ENCODE data around the gene NELL2.

GRCh38 chr12:44618946-44619345 lies 257.2 kb downstream of the NELL2 start:
- TF ChIP-seq, protein P1, sequence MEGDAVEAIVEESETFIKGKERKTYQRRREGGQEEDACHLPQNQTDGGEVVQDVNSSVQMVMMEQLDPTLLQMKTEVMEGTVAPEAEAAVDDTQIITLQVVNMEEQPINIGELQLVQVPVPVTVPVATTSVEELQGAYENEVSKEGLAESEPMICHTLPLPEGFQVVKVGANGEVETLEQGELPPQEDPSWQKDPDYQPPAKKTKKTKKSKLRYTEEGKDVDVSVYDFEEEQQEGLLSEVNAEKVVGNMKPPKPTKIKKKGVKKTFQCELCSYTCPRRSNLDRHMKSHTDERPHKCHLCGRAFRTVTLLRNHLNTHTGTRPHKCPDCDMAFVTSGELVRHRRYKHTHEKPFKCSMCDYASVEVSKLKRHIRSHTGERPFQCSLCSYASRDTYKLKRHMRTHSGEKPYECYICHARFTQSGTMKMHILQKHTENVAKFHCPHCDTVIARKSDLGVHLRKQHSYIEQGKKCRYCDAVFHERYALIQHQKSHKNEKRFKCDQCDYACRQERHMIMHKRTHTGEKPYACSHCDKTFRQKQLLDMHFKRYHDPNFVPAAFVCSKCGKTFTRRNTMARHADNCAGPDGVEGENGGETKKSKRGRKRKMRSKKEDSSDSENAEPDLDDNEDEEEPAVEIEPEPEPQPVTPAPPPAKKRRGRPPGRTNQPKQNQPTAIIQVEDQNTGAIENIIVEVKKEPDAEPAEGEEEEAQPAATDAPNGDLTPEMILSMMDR (IDR thresholded peaks at IDR 0.05) = no peak
- TF ChIP-seq POLR2AphosphoS5 (IDR thresholded peaks at IDR 0.05; ENCODE audit: insufficient read depth in 1 of 2, low read depth in 1 of 2) = no peak

Data from vagina (tissue), 2 donors.